ENCODE results near the gene TRIM3.
"Not testable (repeated sequence)": the region's sequence is repeated elsewhere in the genome, so short reads cannot be mapped to it uniquely, and the experiment has no call there.

The TRIM3 gene

GRCh38 chr11:6473451-6474412, at the start of gene TRIM3:
Gene TRIM3 (minus strand): TSS chr11:6473941. CDS start chr11:6465695, 8,246 bp downstream.
- DNase-seq (ENCODE audit: low spot score): peak; percentile 68

- no peak for DNase-seq (ENCODE audit: low spot score)
Measured at GRCh38 chr11:6523253-6523652, 49.5 kb upstream of the TRIM3 start.

GRCh38 chr11:6521946-6522345, 48.2 kb upstream of the TRIM3 start:
- DNase-seq (ENCODE audit: low spot score): not testable (repeated sequence)

- DNase-seq (ENCODE audit: low spot score): no peak
Measured at GRCh38 chr11:6520265-6520664, 46.5 kb upstream of the TRIM3 start.

GRCh38 chr11:6516865-6517264, 43.1 kb upstream of the TRIM3 start:
- DNase-seq (ENCODE audit: low spot score): no peak

- peak; percentile 64 for DNase-seq (ENCODE audit: low spot score)
Measured at GRCh38 chr11:6505577-6506240, 32.0 kb upstream of the TRIM3 start.

GRCh38 chr11:6504166-6504565, 30.4 kb upstream of the TRIM3 start:
- no peak for DNase-seq (ENCODE audit: low spot score)

GRCh38 chr11:6502382-6502781, 28.6 kb upstream of the TRIM3 start:
- no peak for DNase-seq (ENCODE audit: low spot score)

- DNase-seq (ENCODE audit: low spot score): no peak
Measured at GRCh38 chr11:6498544-6498943, 24.8 kb upstream of the TRIM3 start.

- DNase-seq (ENCODE audit: low spot score): no peak
Measured at GRCh38 chr11:6498121-6498520, 24.4 kb upstream of the TRIM3 start.

- no peak for DNase-seq (ENCODE audit: low spot score)
Measured at GRCh38 chr11:6497069-6497839, 23.5 kb upstream of the TRIM3 start, which contains the start of gene DNHD1. Gene DNHD1 (plus strand): TSS chr11:6497280. CDS start chr11:6498216, 936 bp downstream.

GRCh38 chr11:6489306-6489705, 15.6 kb upstream of the TRIM3 start:
- DNase-seq (ENCODE audit: low spot score): no peak

GRCh38 chr11:6488821-6489220, 15.1 kb upstream of the TRIM3 start:
- no peak for DNase-seq (ENCODE audit: low spot score)

- no peak for DNase-seq (ENCODE audit: low spot score)
Measured at GRCh38 chr11:6488342-6488741, 14.6 kb upstream of the TRIM3 start.

GRCh38 chr11:6486938-6487337, 13.2 kb upstream of the TRIM3 start:
- no peak for DNase-seq (ENCODE audit: low spot score)

- no peak for DNase-seq (ENCODE audit: low spot score)
Measured at GRCh38 chr11:6486256-6486655, 12.5 kb upstream of the TRIM3 start.

GRCh38 chr11:6485661-6486060, 11.9 kb upstream of the TRIM3 start:
- no peak for DNase-seq (ENCODE audit: low spot score)

- no peak for DNase-seq (ENCODE audit: low spot score)
Measured at GRCh38 chr11:6483015-6483414, 9.3 kb upstream of the TRIM3 start.

GRCh38 chr11:6482441-6482840, 8.7 kb upstream of the TRIM3 start:
- DNase-seq (ENCODE audit: low spot score): peak; percentile 13

- no peak for DNase-seq (ENCODE audit: low spot score)
Measured at GRCh38 chr11:6481924-6482275, 8.2 kb upstream of the TRIM3 start.

- peak; percentile 99 for DNase-seq (ENCODE audit: low spot score)
Measured at GRCh38 chr11:6481012-6481923, 7.5 kb upstream of the TRIM3 start, which contains the start of the genes ARFIP2 and TIMM10B. Gene ARFIP2 (minus strand): TSS chr11:6481331. CDS start chr11:6480421, 910 bp downstream. Gene TIMM10B (plus strand): TSS chr11:6481501. CDS start chr11:6481517, 16 bp downstream.
